Measurements from ENCODE around the gene PPP1R18. TPM values are rescaled to one million over a fixed set of nuclear protein-coding genes. Genes with fewer than 3 reads are reported as not detected.

The PPP1R18 gene
- total RNA-seq, 4 donors from 2014 or later = 11.5 to 46.0 (median 14.9) TPM

DNA sequence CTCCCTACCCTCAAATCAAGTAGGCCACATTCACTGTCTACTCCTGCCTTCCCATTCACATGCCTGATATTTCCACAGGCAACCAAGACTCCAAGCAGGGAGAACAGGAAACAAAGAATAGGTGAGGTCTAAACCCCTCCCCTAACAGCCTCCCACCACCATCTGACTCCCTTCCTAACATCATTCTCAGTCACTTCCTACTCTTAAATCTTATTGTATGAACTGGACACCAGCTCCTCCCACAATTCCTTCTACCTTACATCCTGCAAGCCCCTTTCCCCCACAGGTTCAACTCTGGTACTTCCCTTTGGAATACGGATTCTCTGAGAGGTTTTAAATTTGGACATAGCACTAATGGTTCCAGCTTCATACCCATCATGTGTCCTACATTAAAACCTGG, 40.5 kb downstream of the PPP1R18 start:
- Histone ChIP-seq H3K9me3 (no peaks in the 10 kb centered on the region), H3K36me3 (peaks cover 0 to 6% (median 0%) of the 10 kb centered on the region in 4 donors), H3K27ac (peak overlapping the region in 3 of 4 donors; percentile 93 to 98 (median 96)), H3K4me3 (peak overlapping the region in 1 of 4 donors; percentile 70), H3K4me1 (peaks cover 13 to 38% (median 25%) of the 10 kb centered on the region in 4 donors), H3K27me3 (no peaks in the 10 kb centered on the region)
- intact Hi-C loops (cut with DNase I; ENCODE audit: low total_unique reads) (no loop called here), in situ Hi-C loops (cut with MboI; ENCODE audit: low pct_ligation_motif_present in 1 of 4, low pct_unique_long_range_greater_than_20kb in 1 of 4, low sequenced_read_pairs in 3 of 4) (no loop called here)
- TF ChIP-seq EP300 (IDR thresholded peaks at IDR 0.05; ENCODE audit: low read depth) (no peak), POLR2AphosphoS5 (IDR thresholded peaks at IDR 0.05) (no peak), POLR2A (IDR thresholded peaks at IDR 0.05) (no peak)
- TF ChIP-seq, protein P1, sequence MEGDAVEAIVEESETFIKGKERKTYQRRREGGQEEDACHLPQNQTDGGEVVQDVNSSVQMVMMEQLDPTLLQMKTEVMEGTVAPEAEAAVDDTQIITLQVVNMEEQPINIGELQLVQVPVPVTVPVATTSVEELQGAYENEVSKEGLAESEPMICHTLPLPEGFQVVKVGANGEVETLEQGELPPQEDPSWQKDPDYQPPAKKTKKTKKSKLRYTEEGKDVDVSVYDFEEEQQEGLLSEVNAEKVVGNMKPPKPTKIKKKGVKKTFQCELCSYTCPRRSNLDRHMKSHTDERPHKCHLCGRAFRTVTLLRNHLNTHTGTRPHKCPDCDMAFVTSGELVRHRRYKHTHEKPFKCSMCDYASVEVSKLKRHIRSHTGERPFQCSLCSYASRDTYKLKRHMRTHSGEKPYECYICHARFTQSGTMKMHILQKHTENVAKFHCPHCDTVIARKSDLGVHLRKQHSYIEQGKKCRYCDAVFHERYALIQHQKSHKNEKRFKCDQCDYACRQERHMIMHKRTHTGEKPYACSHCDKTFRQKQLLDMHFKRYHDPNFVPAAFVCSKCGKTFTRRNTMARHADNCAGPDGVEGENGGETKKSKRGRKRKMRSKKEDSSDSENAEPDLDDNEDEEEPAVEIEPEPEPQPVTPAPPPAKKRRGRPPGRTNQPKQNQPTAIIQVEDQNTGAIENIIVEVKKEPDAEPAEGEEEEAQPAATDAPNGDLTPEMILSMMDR (IDR thresholded peaks at IDR 0.05) = no peak
- 67 to 83% methylated on average over 1 of the region's 1 CpG for WGBS, 2 donors (ENCODE audit: low coverage in 1 of 2)
- DNase-seq = no peak

- WGBS, 2 donors (ENCODE audit: low coverage in 1 of 2) = 44 to 55% methylated on average over 4 to 5 of the region's 5 CpGs
- intact Hi-C loops (cut with DNase I; ENCODE audit: low total_unique reads) (no loop called here), in situ Hi-C loops (cut with MboI; ENCODE audit: low pct_ligation_motif_present in 1 of 4, low pct_unique_long_range_greater_than_20kb in 1 of 4, low sequenced_read_pairs in 3 of 4) (no loop called here)
- Histone ChIP-seq H3K9me3 (no peaks in the 10 kb centered on the region), H3K27me3 (no peaks in the 10 kb centered on the region), H3K36me3 (peaks cover 0 to 4% (median 0%) of the 10 kb centered on the region in 4 donors), H3K4me1 (peaks cover 13 to 38% (median 25%) of the 10 kb centered on the region in 4 donors), H3K4me3 (no peak overlapping the region), H3K27ac (peak overlapping the region in 1 of 4 donors; percentile 25)
- TF ChIP-seq EP300 (IDR thresholded peaks at IDR 0.05; ENCODE audit: low read depth) = no peak
- TF ChIP-seq POLR2AphosphoS5 (IDR thresholded peaks at IDR 0.05) = no peak
- TF ChIP-seq, protein P1 (IDR thresholded peaks at IDR 0.05) = no peak
- TF ChIP-seq POLR2A (IDR thresholded peaks at IDR 0.05) = no peak
- DNase-seq = no peak
These were observed 41.7 kb downstream of the PPP1R18 start for GRCh38 chr6:30644769-30645168.

GRCh38 chr6:30643656-30644055, 42.8 kb downstream of the PPP1R18 start:
- Histone ChIP-seq H3K27me3 (no peaks in the 10 kb centered on the region), H3K9me3 (no peaks in the 10 kb centered on the region), H3K4me3 (no peak overlapping the region), H3K36me3 (peaks cover 0 to 4% (median 0%) of the 10 kb centered on the region in 4 donors), H3K4me1 (peaks cover 13 to 32% (median 19%) of the 10 kb centered on the region in 4 donors), H3K27ac (no peak overlapping the region)
- 96% methylated on average over 2 of the region's 2 CpGs; no CpG with 5 or more reads in 1 of the 2 donors for WGBS, 2 donors (ENCODE audit: low coverage in 1 of 2)
- in situ Hi-C loops (cut with MboI; ENCODE audit: low pct_ligation_motif_present in 1 of 4, low pct_unique_long_range_greater_than_20kb in 1 of 4, low sequenced_read_pairs in 3 of 4) (no loop called here), intact Hi-C loops (cut with DNase I; ENCODE audit: low total_unique reads) (no loop called here)
- TF ChIP-seq, protein P1 (IDR thresholded peaks at IDR 0.05) = no peak
- TF ChIP-seq POLR2A (IDR thresholded peaks at IDR 0.05) (no peak), POLR2AphosphoS5 (IDR thresholded peaks at IDR 0.05) (no peak), EP300 (IDR thresholded peaks at IDR 0.05; ENCODE audit: low read depth) (no peak)
- DNase-seq = no peak

- in situ Hi-C loops (cut with MboI; ENCODE audit: low pct_ligation_motif_present in 1 of 4, low pct_unique_long_range_greater_than_20kb in 1 of 4, low sequenced_read_pairs in 3 of 4) (no loop called here), intact Hi-C loops (cut with DNase I; ENCODE audit: low total_unique reads) (no loop called here)
- Histone ChIP-seq H3K27me3 (no peaks in the 10 kb centered on the region), H3K4me1 (peaks cover 2 to 18% (median 4%) of the 10 kb centered on the region in 4 donors), H3K4me3 (no peak overlapping the region), H3K36me3 (peaks cover 0 to 4% (median 0%) of the 10 kb centered on the region in 4 donors), H3K27ac (no peak overlapping the region), H3K9me3 (no peaks in the 10 kb centered on the region)
- no peak for TF ChIP-seq POLR2AphosphoS5 (IDR thresholded peaks at IDR 0.05)
- peak; percentile 15 for TF ChIP-seq POLR2A (IDR thresholded peaks at IDR 0.05)
- no peak for TF ChIP-seq EP300 (IDR thresholded peaks at IDR 0.05; ENCODE audit: low read depth)
- WGBS, 2 donors (ENCODE audit: low coverage in 1 of 2) = 92% methylated on average over 1 of the region's 1 CpG; no CpG with 5 or more reads in 1 of the 2 donors
- DNase-seq = no peak
These were observed 45.4 kb downstream of the PPP1R18 start for GRCh38 chr6:30641048-30641447.
